WTC11 (cell line): ENCODE data around the gene CDKN2AIPNL. TPM values are rescaled to one million over a fixed set of nuclear protein-coding genes. Genes with fewer than 3 reads are reported as not detected.

Experiments
- ATAC-seq: fragments of 200-7000 bp; cut with Tn5 transposase; 2 replicates; pipeline ENCODE4 v1.10.0; 2021; ENCODE audit warnings: mild to moderate bottlenecking, moderate library complexity
- CTCF ChIA-PET: fragments of 300-600 bp; sonication (Branson Sonifier 250); formaldehyde crosslinking; loops from one replicate; lab custom pipeline; 2021; ENCODE audit warnings: antibody characterized with exemption; lab: Charles Lee
- POLR2A ChIA-PET: fragments of 350-600 bp; sonication (Branson Sonifier 250); formaldehyde crosslinking; loops from one replicate; lab custom pipeline; 2021; ENCODE audit warnings: antibody characterized with exemption; lab: Charles Lee
- DNase-seq: peaks from one replicate; pipeline ENCODE4 v3.0.0; 2021; ENCODE audit warnings: low spot score
- H3K27ac Mint-ChIP-seq: 2 replicates; pipeline ENCODE4 v1.8.0; 2021; ENCODE audit warnings: mixed read lengths
- H3K27me3 Mint-ChIP-seq: 2 replicates; pipeline ENCODE4 v1.8.0; 2021; ENCODE audit warnings: low read depth, mild to moderate bottlenecking, moderate library complexity, mixed read lengths
- H3K36me3 Mint-ChIP-seq: 2 replicates; pipeline ENCODE4 v1.8.0; 2021; ENCODE audit warnings: mixed read lengths
- H3K4me1 Mint-ChIP-seq: 2 replicates; pipeline ENCODE4 v1.8.0; 2022; ENCODE audit warnings: mixed read lengths
- H3K4me3 Mint-ChIP-seq: 2 replicates; pipeline ENCODE4 v1.8.0; 2021; ENCODE audit warnings: mild to moderate bottlenecking, moderate library complexity, mixed read lengths
- H3K9me3 Mint-ChIP-seq: 2 replicates; pipeline ENCODE4 v1.8.0; 2021; ENCODE audit warnings: mixed read lengths
- AFF4 ChIP-seq: sonication (generic); formaldehyde crosslinking; IDR thresholded peaks from 2 replicates; pipeline ENCODE4 v1.8.1; 2023; ENCODE audit warnings: mild to moderate bottlenecking, missing genetic modification reagents, borderline replicate concordance
- EMX1 ChIP-seq: fragments of 250-450 bp; sonication (Bioruptor Pico); IDR thresholded peaks from 2 replicates; pipeline ENCODE4 v1.8.0; 2021; ENCODE audit warnings: mild to moderate bottlenecking
- FOXK1 ChIP-seq: sonication (generic); formaldehyde crosslinking; IDR thresholded peaks from 2 replicates; pipeline ENCODE4 v1.8.0; 2022; ENCODE audit warnings: mild to moderate bottlenecking, moderate library complexity, missing genetic modification reagents
- FOXP1 ChIP-seq: sonication (generic); formaldehyde crosslinking; IDR thresholded peaks from 2 replicates; pipeline ENCODE4 v1.8.0; 2022; ENCODE audit warnings: missing genetic modification reagents, mild to moderate bottlenecking, moderate library complexity, borderline replicate concordance
- GABPB1 ChIP-seq: sonication (generic); formaldehyde crosslinking; IDR thresholded peaks from 2 replicates; pipeline ENCODE4 v1.8.1; 2023; ENCODE audit warnings: mild to moderate bottlenecking, missing genetic modification reagents
- GRHL2 ChIP-seq: fragments of 250-450 bp; sonication (Bioruptor Pico); IDR thresholded peaks from 2 replicates; pipeline ENCODE4 v1.8.0; 2022; ENCODE audit warnings: mild to moderate bottlenecking, moderate library complexity; ENCODE audit not compliant: insufficient replicate concordance, severe bottlenecking
- HMGA2 ChIP-seq: fragments of 250-450 bp; sonication (Bioruptor Pico); IDR thresholded peaks from 2 replicates; pipeline ENCODE4 v1.4.0; 2021; ENCODE audit warnings: mild to moderate bottlenecking, moderate library complexity
- IRF2 ChIP-seq: sonication (generic); formaldehyde crosslinking; IDR thresholded peaks from 2 replicates; pipeline ENCODE4 v1.8.0; 2022; ENCODE audit warnings: low read depth, missing genetic modification reagents, borderline replicate concordance
- NFE2L1 ChIP-seq: sonication (generic); formaldehyde crosslinking; IDR thresholded peaks from 2 replicates; pipeline ENCODE4 v1.8.1; 2023; ENCODE audit warnings: missing genetic modification reagents
- NR3C1 ChIP-seq: sonication (generic); formaldehyde crosslinking; conservative IDR thresholded peaks from 2 replicates; pipeline ENCODE4 v1.8.1; 2023; ENCODE audit warnings: low read depth, mild to moderate bottlenecking, missing genetic modification reagents
- PREB ChIP-seq: sonication (generic); formaldehyde crosslinking; IDR thresholded peaks from 2 replicates; pipeline ENCODE4 v1.8.1; 2022; ENCODE audit warnings: mild to moderate bottlenecking, missing genetic modification reagents, moderate library complexity, borderline replicate concordance
- PRRX2 ChIP-seq: fragments of 250-450 bp; sonication (Bioruptor Pico); IDR thresholded peaks from 2 replicates; pipeline ENCODE4 v1.8.0; 2021; ENCODE audit warnings: mild to moderate bottlenecking
- RELA ChIP-seq: sonication (generic); formaldehyde crosslinking; IDR thresholded peaks from 2 replicates; pipeline ENCODE4 v1.8.1; 2022; ENCODE audit warnings: missing genetic modification reagents, mild to moderate bottlenecking, borderline replicate concordance
- TCF7 ChIP-seq: sonication (generic); formaldehyde crosslinking; IDR thresholded peaks from 2 replicates; pipeline ENCODE4 v1.8.0; 2022; ENCODE audit warnings: mild to moderate bottlenecking, low read depth, missing genetic modification reagents, moderate library complexity
- ZMAT4 ChIP-seq: fragments of 250-450 bp; sonication (Bioruptor Pico); IDR thresholded peaks from 2 replicates; pipeline ENCODE4 v1.9.0; 2021; ENCODE audit warnings: mild to moderate bottlenecking
- ZNF232 ChIP-seq: sonication (generic); formaldehyde crosslinking; IDR thresholded peaks from 2 replicates; pipeline ENCODE4 v1.8.0; 2022; ENCODE audit warnings: mild to moderate bottlenecking, missing genetic modification reagents
- ZNF263 ChIP-seq: sonication (generic); formaldehyde crosslinking; IDR thresholded peaks from 2 replicates; pipeline ENCODE4 v1.8.1; 2022; ENCODE audit warnings: low read depth, mild to moderate bottlenecking, moderate library complexity, missing genetic modification reagents
- ZNF317 ChIP-seq: sonication (generic); formaldehyde crosslinking; IDR thresholded peaks from 2 replicates; pipeline ENCODE4 v1.8.1; 2023; ENCODE audit warnings: low read depth, mild to moderate bottlenecking, moderate library complexity, missing genetic modification reagents, borderline replicate concordance
- ZNF416 ChIP-seq: fragments of 250-450 bp; sonication (Bioruptor Pico); IDR thresholded peaks from 2 replicates; pipeline ENCODE4 v1.9.0; 2021; ENCODE audit warnings: mild to moderate bottlenecking, inconsistent platforms
- ZNF425 ChIP-seq: fragments of 250-450 bp; sonication (Bioruptor Pico); conservative IDR thresholded peaks from 2 replicates; pipeline ENCODE4 v1.9.0; 2021; ENCODE audit warnings: mild to moderate bottlenecking
- total RNA-seq: library from RNA; stranded (reverse); gene quantifications from 3 replicates; pipeline ENCODE4 v1.2.3, GENCODE V29; 2021
- TF ChIP-seq, protein P1 (sequence below): sonication (generic); formaldehyde crosslinking; conservative IDR thresholded peaks from 2 replicates; pipeline ENCODE4 v1.8.1; 2023; ENCODE audit warnings: mild to moderate bottlenecking, low read depth, missing genetic modification reagents, moderate library complexity
- TF ChIP-seq, protein P2 (sequence below): sonication (generic); formaldehyde crosslinking; IDR thresholded peaks from 2 replicates; pipeline ENCODE4 v1.8.1; 2023; ENCODE audit warnings: mild to moderate bottlenecking, missing genetic modification reagents

The CDKN2AIPNL gene
- total RNA-seq, 1 experiment from 2014 or later, result 54.3 TPM

- Mint-ChIP-seq H3K27ac (peak overlapping the region; percentile 73), H3K36me3 (peaks cover 27% of the 10 kb centered on the region), H3K27me3 (no peaks in the 10 kb centered on the region), H3K4me3 (no peak overlapping the region), H3K4me1 (peaks cover 35% of the 10 kb centered on the region), H3K9me3 (no peaks in the 10 kb centered on the region)
- DNase-seq, result no peak
- TF ChIP-seq HMGA2 (CRISPR knock-in tag) (no peak), ZMAT4 (CRISPR knock-in tag) (no peak), GABPB1 (CRISPR knock-in tag) (no peak), NR3C1 (CRISPR knock-in tag) (no peak), FOXP1 (CRISPR knock-in tag) (no peak), IRF2 (CRISPR knock-in tag) (no peak), AFF4 (no peak), ZNF416 (CRISPR knock-in tag) (no peak), ZNF232 (CRISPR knock-in tag) (no peak), PRRX2 (CRISPR knock-in tag) (no peak), FOXK1 (no peak)
- TF ChIP-seq, protein P1, sequence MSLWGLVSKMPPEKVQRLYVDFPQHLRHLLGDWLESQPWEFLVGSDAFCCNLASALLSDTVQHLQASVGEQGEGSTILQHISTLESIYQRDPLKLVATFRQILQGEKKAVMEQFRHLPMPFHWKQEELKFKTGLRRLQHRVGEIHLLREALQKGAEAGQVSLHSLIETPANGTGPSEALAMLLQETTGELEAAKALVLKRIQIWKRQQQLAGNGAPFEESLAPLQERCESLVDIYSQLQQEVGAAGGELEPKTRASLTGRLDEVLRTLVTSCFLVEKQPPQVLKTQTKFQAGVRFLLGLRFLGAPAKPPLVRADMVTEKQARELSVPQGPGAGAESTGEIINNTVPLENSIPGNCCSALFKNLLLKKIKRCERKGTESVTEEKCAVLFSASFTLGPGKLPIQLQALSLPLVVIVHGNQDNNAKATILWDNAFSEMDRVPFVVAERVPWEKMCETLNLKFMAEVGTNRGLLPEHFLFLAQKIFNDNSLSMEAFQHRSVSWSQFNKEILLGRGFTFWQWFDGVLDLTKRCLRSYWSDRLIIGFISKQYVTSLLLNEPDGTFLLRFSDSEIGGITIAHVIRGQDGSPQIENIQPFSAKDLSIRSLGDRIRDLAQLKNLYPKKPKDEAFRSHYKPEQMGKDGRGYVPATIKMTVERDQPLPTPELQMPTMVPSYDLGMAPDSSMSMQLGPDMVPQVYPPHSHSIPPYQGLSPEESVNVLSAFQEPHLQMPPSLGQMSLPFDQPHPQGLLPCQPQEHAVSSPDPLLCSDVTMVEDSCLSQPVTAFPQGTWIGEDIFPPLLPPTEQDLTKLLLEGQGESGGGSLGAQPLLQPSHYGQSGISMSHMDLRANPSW (CRISPR knock-in tag), result no peak
- no peak for ATAC-seq
- ChIA-PET CTCF (no interaction called here), POLR2A (interaction anchor here (1.2 kb wide), 1 partner anchor 75 kb away, joined by 3 read pairs; no protein-coding TSS in a partner anchor)
These were observed 26.3 kb upstream of the CDKN2AIPNL start for GRCh38 chr5:134437847-134438581.

- Mint-ChIP-seq H3K27ac (peak overlapping the region; percentile 39; the same call in 1 of the 2 replicates), H3K27me3 (no peaks in the 10 kb centered on the region), H3K4me1 (peaks cover 41% of the 10 kb centered on the region), H3K9me3 (no peaks in the 10 kb centered on the region), H3K4me3 (no peak overlapping the region), H3K36me3 (peaks cover 29% of the 10 kb centered on the region)
- DNase-seq (no peak), ATAC-seq (no peak)
- CTCF ChIA-PET, result no interaction called here
- POLR2A ChIA-PET, result interaction anchor here (1.2 kb wide), 1 partner anchor 75 kb away, joined by 3 read pairs; no protein-coding TSS in a partner anchor
- TF ChIP-seq ZNF317 (CRISPR knock-in tag), result no peak
- no peak for TF ChIP-seq ZNF425 (CRISPR knock-in tag)
- TF ChIP-seq PREB (CRISPR knock-in tag), result no peak
- no peak for TF ChIP-seq RELA (CRISPR knock-in tag)
- no peak for TF ChIP-seq EMX1 (CRISPR knock-in tag)
- no peak for TF ChIP-seq GRHL2 (CRISPR knock-in tag)
- TF ChIP-seq, protein P2, sequence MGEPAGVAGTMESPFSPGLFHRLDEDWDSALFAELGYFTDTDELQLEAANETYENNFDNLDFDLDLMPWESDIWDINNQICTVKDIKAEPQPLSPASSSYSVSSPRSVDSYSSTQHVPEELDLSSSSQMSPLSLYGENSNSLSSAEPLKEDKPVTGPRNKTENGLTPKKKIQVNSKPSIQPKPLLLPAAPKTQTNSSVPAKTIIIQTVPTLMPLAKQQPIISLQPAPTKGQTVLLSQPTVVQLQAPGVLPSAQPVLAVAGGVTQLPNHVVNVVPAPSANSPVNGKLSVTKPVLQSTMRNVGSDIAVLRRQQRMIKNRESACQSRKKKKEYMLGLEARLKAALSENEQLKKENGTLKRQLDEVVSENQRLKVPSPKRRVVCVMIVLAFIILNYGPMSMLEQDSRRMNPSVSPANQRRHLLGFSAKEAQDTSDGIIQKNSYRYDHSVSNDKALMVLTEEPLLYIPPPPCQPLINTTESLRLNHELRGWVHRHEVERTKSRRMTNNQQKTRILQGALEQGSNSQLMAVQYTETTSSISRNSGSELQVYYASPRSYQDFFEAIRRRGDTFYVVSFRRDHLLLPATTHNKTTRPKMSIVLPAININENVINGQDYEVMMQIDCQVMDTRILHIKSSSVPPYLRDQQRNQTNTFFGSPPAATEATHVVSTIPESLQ (CRISPR knock-in tag), result no peak
- TF ChIP-seq NR3C1 (CRISPR knock-in tag), result no peak
- TF ChIP-seq TCF7 (CRISPR knock-in tag), result no peak
- no peak for TF ChIP-seq NFE2L1 (CRISPR knock-in tag)
- no peak for TF ChIP-seq ZNF263
- TF ChIP-seq ZNF232 (CRISPR knock-in tag), result no peak
These were observed 25.7 kb upstream of the CDKN2AIPNL start for GRCh38 chr5:134437340-134437846.
